GM12892 (cell line): Measurements from ENCODE around the gene GREB1L.

Experiments
- POLR2A ChIP-seq: IDR thresholded peaks from 2 replicates; pipeline ENCODE4 v1.6.1; 2011; ENCODE audit warnings: low read depth, low read length, control low read depth
- POLR2AphosphoS5 ChIP-seq: IDR thresholded peaks from 2 replicates; pipeline ENCODE4 v1.6.1; 2011; ENCODE audit warnings: low read depth, low read length, control low read depth
- TAF1 ChIP-seq: IDR thresholded peaks from 2 replicates; pipeline ENCODE4 v1.6.1; 2011; ENCODE audit warnings: low read depth, mild to moderate bottlenecking, control low read depth, low read length, borderline replicate concordance

DNA sequence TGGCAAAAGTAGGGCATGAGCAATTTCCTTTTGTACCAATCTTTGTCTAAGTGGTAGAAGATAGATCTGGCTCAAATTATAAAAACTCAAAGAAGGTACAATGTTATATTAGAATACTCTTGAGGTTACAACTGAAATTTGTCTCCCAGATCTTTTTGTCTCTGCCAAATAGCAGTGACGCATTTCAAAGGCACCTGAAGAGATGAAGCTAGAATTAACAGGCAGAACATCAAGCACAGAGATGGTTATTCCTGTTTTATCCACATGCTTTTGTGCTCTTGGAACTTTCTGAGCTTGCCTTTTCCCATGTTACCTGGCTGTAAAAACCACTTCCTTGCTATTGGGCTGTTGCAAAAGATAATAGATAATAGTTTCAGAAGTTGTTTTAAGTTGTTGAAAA lies 74.3 kb downstream of the GREB1L start:
- TF ChIP-seq POLR2A, result no peak
- no peak for TF ChIP-seq POLR2AphosphoS5
- no peak for TF ChIP-seq TAF1
